Measurements from ENCODE around the gene RB1. TPM values are rescaled to one million over a fixed set of nuclear protein-coding genes. Genes with fewer than 3 reads are reported as not detected.

The RB1 gene
- total RNA-seq, 2 donors from 2014 or later, result 18.7 to 20.1 TPM

GRCh38 chr13:48398450-48399095, 95.0 kb downstream of the RB1 start:
- Histone ChIP-seq H3K27ac (ENCODE audit: low read depth, low read length) (no peak overlapping the region), H3K4me3 (ENCODE audit: low read length) (no peak overlapping the region), H3K36me3 (ENCODE audit: control insufficient read depth, insufficient read depth, low read length) (no peaks in the 10 kb centered on the region), H3K4me1 (ENCODE audit: control insufficient read depth, insufficient read depth, low read length) (no peaks in the 10 kb centered on the region), H3K27me3 (ENCODE audit: control insufficient read depth, insufficient read depth, low read length, poor library complexity, severe bottlenecking) (no peaks in the 10 kb centered on the region), H3K9me3 (ENCODE audit: control insufficient read depth, low read length) (no peaks in the 10 kb centered on the region), H3K9ac (ENCODE audit: extremely low read depth, low read length, poor library complexity, severe bottlenecking) (no peak overlapping the region)
- H3K4me3 Mint-ChIP-seq, result no peak overlapping the region
- no peak for DNase-seq
- TF ChIP-seq CTCF (conservative IDR thresholded peaks at IDR 0.05), result no peak
- no peaks in the 10 kb centered on the region for H3K27me3 Mint-ChIP-seq (ENCODE audit: insufficient read depth)
- H3K4me1 Mint-ChIP-seq, result no peaks in the 10 kb centered on the region
- H3K27ac Mint-ChIP-seq, result no peak overlapping the region
- H3K36me3 Mint-ChIP-seq (ENCODE audit: low read depth), result peaks cover 30% of the 10 kb centered on the region
- peaks cover 26% of the 10 kb centered on the region for H3K9me3 Mint-ChIP-seq

DNA sequence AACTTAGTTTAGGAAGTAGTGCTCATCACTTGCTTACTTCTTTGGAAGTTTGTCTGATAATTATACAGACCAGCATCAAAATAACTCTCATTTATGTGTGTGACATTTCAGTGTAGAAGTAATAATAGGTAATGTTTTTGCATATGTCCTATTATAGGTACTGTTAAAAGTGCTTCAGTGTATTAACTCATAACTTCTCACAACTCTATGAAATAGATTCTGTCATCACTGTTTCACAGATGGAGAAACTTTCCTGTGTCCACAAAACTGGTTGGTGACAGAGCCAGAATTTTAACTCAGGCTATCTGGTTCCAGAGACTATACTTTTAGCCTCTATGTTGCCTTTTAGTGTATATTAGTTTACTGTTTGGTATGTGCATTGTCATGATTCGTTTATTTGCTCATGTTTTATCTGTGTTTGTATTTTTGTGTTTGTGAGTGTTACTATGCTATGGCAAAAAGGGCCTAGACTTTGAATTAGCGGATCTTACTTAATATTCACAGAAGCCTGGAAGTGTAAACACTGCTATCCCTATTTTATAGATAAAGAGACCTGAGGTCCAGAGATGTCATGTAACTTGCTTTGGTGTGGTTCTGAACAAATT, 96.6 kb downstream of the RB1 start:
- TF ChIP-seq CTCF (conservative IDR thresholded peaks at IDR 0.05), result no peak
- Histone ChIP-seq H3K27me3 (ENCODE audit: control insufficient read depth, insufficient read depth, low read length, poor library complexity, severe bottlenecking) (no peaks in the 10 kb centered on the region), H3K4me3 (ENCODE audit: low read length) (no peak overlapping the region), H3K9ac (ENCODE audit: extremely low read depth, low read length, poor library complexity, severe bottlenecking) (no peak overlapping the region), H3K4me1 (ENCODE audit: control insufficient read depth, insufficient read depth, low read length) (no peaks in the 10 kb centered on the region), H3K36me3 (ENCODE audit: control insufficient read depth, insufficient read depth, low read length) (no peaks in the 10 kb centered on the region), H3K9me3 (ENCODE audit: control insufficient read depth, low read length) (no peaks in the 10 kb centered on the region), H3K27ac (ENCODE audit: low read depth, low read length) (no peak overlapping the region)
- no peak for DNase-seq
- Mint-ChIP-seq H3K4me3 (no peak overlapping the region), H3K4me1 (no peaks in the 10 kb centered on the region), H3K27me3 (ENCODE audit: insufficient read depth) (no peaks in the 10 kb centered on the region), H3K27ac (no peak overlapping the region), H3K36me3 (ENCODE audit: low read depth) (peaks cover 15% of the 10 kb centered on the region), H3K9me3 (peaks cover 17% of the 10 kb centered on the region)
- WGBS, 2 experiments (ENCODE audit: insufficient coverage in 1 of 2, insufficient read length in 1 of 2), result 90 to 100% methylated on average over 1 to 2 of the region's 2 CpGs

DNA sequence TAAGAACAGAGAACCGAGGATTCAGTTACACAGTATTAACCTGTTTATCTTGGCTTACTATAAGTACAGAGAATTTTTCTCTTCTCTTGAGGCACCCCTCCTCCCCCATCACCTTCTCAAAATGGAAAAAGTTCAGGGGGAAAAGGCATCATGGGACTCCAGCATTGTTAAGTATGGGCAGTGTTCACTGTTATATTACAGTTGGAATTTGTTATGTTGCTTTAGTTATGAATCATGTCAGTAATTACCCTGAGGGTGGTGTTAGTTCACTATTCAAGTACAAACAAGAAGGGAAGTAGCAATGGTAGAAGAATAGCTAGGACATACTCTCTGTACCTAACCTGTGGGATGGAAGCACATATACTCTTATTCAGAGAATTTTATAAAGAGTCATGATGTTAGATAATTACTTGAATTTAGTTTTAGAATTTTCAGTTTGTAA, 97.3 kb downstream of the RB1 start:
- no peak for TF ChIP-seq CTCF (conservative IDR thresholded peaks at IDR 0.05)
- Histone ChIP-seq H3K4me3 (ENCODE audit: low read length) (no peak overlapping the region), H3K27ac (ENCODE audit: low read depth, low read length) (no peak overlapping the region), H3K9me3 (ENCODE audit: control insufficient read depth, low read length) (no peaks in the 10 kb centered on the region), H3K27me3 (ENCODE audit: control insufficient read depth, insufficient read depth, low read length, poor library complexity, severe bottlenecking) (no peaks in the 10 kb centered on the region), H3K4me1 (ENCODE audit: control insufficient read depth, insufficient read depth, low read length) (no peaks in the 10 kb centered on the region), H3K9ac (ENCODE audit: extremely low read depth, low read length, poor library complexity, severe bottlenecking) (no peak overlapping the region), H3K36me3 (ENCODE audit: control insufficient read depth, insufficient read depth, low read length) (no peaks in the 10 kb centered on the region)
- H3K27me3 Mint-ChIP-seq (ENCODE audit: insufficient read depth), result no peaks in the 10 kb centered on the region
- peaks cover 8% of the 10 kb centered on the region for H3K36me3 Mint-ChIP-seq (ENCODE audit: low read depth)
- 100% methylated on average over 1 of the region's 1 CpG; no CpG with 5 or more reads in 1 of the 2 experiments for WGBS, 2 experiments (ENCODE audit: insufficient coverage in 1 of 2, insufficient read length in 1 of 2)
- no peak overlapping the region for H3K27ac Mint-ChIP-seq
- peaks cover 12% of the 10 kb centered on the region for H3K9me3 Mint-ChIP-seq
- no peaks in the 10 kb centered on the region for H3K4me1 Mint-ChIP-seq
- H3K4me3 Mint-ChIP-seq, result no peak overlapping the region
- no peak for DNase-seq
